ENCODE results near the gene SUSD3.
"Not testable (repeated sequence)": the region's sequence is repeated elsewhere in the genome, so short reads cannot be mapped to it uniquely, and the experiment has no call there.

Gene SUSD3

GRCh38 chr9:93111001-93111370 is 52.5 kb downstream of the SUSD3 start:
- no peak for DNase-seq (ENCODE audit: low read depth in 2 of 2)

- DNase-seq (ENCODE audit: low read depth in 2 of 2), result no peak
Measured at GRCh38 chr9:93111371-93112115, 53.0 kb downstream of the SUSD3 start.

GRCh38 chr9:93112116-93112863 is 53.8 kb downstream of the SUSD3 start:
- DNase-seq (ENCODE audit: low read depth in 2 of 2), result no peak

GRCh38 chr9:93112864-93113389 is 54.4 kb downstream of the SUSD3 start:
- DNase-seq (ENCODE audit: low read depth in 2 of 2), result no peak

- DNase-seq (ENCODE audit: low read depth in 2 of 2), result no peak
Measured at GRCh38 chr9:93114169-93114983, 55.9 kb downstream of the SUSD3 start.

GRCh38 chr9:93114984-93115335 is 56.5 kb downstream of the SUSD3 start:
- no peak for DNase-seq (ENCODE audit: low read depth in 2 of 2)

- DNase-seq (ENCODE audit: low read depth in 2 of 2), result no peak
Measured at GRCh38 chr9:93115486-93116071, 57.1 kb downstream of the SUSD3 start.

- no peak for DNase-seq (ENCODE audit: low read depth in 2 of 2)
Measured at GRCh38 chr9:93116072-93116961, 57.8 kb downstream of the SUSD3 start.

GRCh38 chr9:93117521-93117920 is 59.0 kb downstream of the SUSD3 start:
- DNase-seq (ENCODE audit: low read depth in 2 of 2), result not testable (repeated sequence)

- no peak for DNase-seq (ENCODE audit: low read depth in 2 of 2)
Measured at GRCh38 chr9:93117924-93118862, 59.7 kb downstream of the SUSD3 start.

- DNase-seq (ENCODE audit: low read depth in 2 of 2), result no peak
Measured at GRCh38 chr9:93118863-93119702, 60.6 kb downstream of the SUSD3 start.

GRCh38 chr9:93119703-93119952 is 61.1 kb downstream of the SUSD3 start:
- DNase-seq (ENCODE audit: low read depth in 2 of 2), result no peak

- DNase-seq (ENCODE audit: low read depth in 2 of 2), result no peak
Measured at GRCh38 chr9:93119953-93120845, 61.7 kb downstream of the SUSD3 start.

- no peak for DNase-seq (ENCODE audit: low read depth in 2 of 2)
Measured at GRCh38 chr9:93120846-93121315, 62.4 kb downstream of the SUSD3 start.

- DNase-seq (ENCODE audit: low read depth in 2 of 2), result no peak
Measured at GRCh38 chr9:93121316-93122241, 63.1 kb downstream of the SUSD3 start.

GRCh38 chr9:93122721-93123221 is 64.3 kb downstream of the SUSD3 start:
- no peak for DNase-seq (ENCODE audit: low read depth in 2 of 2)
